A549 (cell line): ENCODE measurements around the gene TPRG1L.

ENCODE experiments used
- CEBPB ChIP-seq, 2 experiments: fragments of >200 bp in 1 of 2; sonication (Bioruptor Twin) in 1 of 2; formaldehyde crosslinking in 1 of 2; IDR thresholded peaks; 2 replicates each; pipeline ENCODE4 v1.6.1; 2012 to 2016
- POLR2A ChIP-seq: IDR thresholded peaks from 2 replicates; pipeline ENCODE4 v1.6.1; 2012; ENCODE audit warnings: mild to moderate bottlenecking, low read length
- TF ChIP-seq, protein P1 (sequence below): fragments of 450-650 bp; IDR thresholded peaks from 2 replicates; pipeline ENCODE4 v1.6.1; 2014; ENCODE audit warnings: antibody characterized with exemption

DNA sequence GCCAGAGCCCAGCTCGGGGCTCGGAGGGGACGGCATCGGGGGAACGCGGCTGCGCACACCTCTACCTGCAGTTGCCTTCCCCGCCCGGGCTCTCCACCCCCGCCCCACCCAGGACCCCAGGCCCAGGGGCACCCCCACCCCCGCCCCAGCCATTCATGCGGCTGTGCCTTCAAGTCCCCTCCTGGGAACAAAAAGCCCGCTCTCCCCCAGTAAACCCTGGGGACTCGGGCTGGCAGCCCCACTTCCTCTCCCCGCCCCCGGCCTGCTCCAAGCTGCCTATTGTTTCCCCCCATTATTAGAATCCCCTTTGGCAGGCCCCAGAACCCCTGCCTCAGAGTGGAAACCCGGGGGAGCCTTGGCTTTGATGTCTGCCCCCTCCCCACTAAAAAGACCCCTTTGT lies 31.5 kb upstream of the TPRG1L start:
- TF ChIP-seq, protein P1, sequence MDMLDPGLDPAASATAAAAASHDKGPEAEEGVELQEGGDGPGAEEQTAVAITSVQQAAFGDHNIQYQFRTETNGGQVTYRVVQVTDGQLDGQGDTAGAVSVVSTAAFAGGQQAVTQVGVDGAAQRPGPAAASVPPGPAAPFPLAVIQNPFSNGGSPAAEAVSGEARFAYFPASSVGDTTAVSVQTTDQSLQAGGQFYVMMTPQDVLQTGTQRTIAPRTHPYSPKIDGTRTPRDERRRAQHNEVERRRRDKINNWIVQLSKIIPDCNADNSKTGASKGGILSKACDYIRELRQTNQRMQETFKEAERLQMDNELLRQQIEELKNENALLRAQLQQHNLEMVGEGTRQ = no peak
- no peak for TF ChIP-seq POLR2A
- TF ChIP-seq CEBPB (IDR thresholded peaks at IDR 0.05) = no peak
